Brain microvascular endothelial cell (primary cell): ENCODE measurements around the gene MACROD2.
A peak's percentile ranks its signal among the peaks of the same experiment; 100 is the strongest.

Source experiments
- DNase-seq: peaks from one replicate; pipeline ENCODE4 v3.0.0-alpha.2; 2020
- H3K27ac ChIP-seq: fragments of 250-450 bp; sonication (Bioruptor Pico); 2 replicates; pipeline ENCODE4 v1.5.1; 2020; ENCODE audit warnings: mild to moderate bottlenecking, moderate library complexity
- H3K27me3 ChIP-seq: fragments of 250-450 bp; sonication (Bioruptor Pico); replicated peaks from 2 replicates; pipeline ENCODE4 v1.5.1; 2020; ENCODE audit warnings: mild to moderate bottlenecking
- H3K36me3 ChIP-seq: fragments of 250-450 bp; sonication (Bioruptor Pico); replicated peaks from 2 replicates; pipeline ENCODE4 v1.5.1; 2020; ENCODE audit warnings: mild to moderate bottlenecking
- H3K4me3 ChIP-seq: 2 replicates; pipeline ENCODE4 v1.5.1; 2011; ENCODE audit warnings: low read depth, mild to moderate bottlenecking, control low read depth, low read length, moderate library complexity
- CTCF ChIP-seq: IDR thresholded peaks from 2 replicates; pipeline ENCODE4 v1.5.1; 2011; ENCODE audit warnings: low read depth, mild to moderate bottlenecking, moderate library complexity, low read length, control low read depth, inconsistent platforms; ENCODE audit errors: missing control alignments
- in situ Hi-C: cut with HindIII; loops from 2 replicates; pipeline ENCODE4 v1.10.0; 2017; ENCODE audit warnings: low sequenced_read_pairs, low pct_ligation_motif_present

The MACROD2 gene

GRCh38 chr20:15863735-15864134, 1868.4 kb downstream of the MACROD2 start:
- Histone ChIP-seq H3K36me3 (no peaks in the 10 kb centered on the region), H3K4me3 (no peak overlapping the region), H3K27ac (no peak overlapping the region), H3K27me3 (no peaks in the 10 kb centered on the region)
- DNase-seq: no peak
- no peak for TF ChIP-seq CTCF
- in situ Hi-C loops: no loop called here

- H3K27me3 ChIP-seq: no peaks in the 10 kb centered on the region
- no peaks in the 10 kb centered on the region for H3K36me3 ChIP-seq
- H3K4me3 ChIP-seq: no peak overlapping the region
- TF ChIP-seq CTCF: no peak
- DNase-seq: no peak
- no peak overlapping the region for H3K27ac ChIP-seq
- in situ Hi-C loops: no loop called here
Observed at GRCh38 chr20:15865553-15865952, 1870.2 kb downstream of the MACROD2 start.

GRCh38 chr20:15866916-15867730, 1871.8 kb downstream of the MACROD2 start:
- TF ChIP-seq CTCF: no peak
- Histone ChIP-seq H3K36me3 (no peaks in the 10 kb centered on the region), H3K27ac (no peak overlapping the region), H3K4me3 (no peak overlapping the region), H3K27me3 (no peaks in the 10 kb centered on the region)
- in situ Hi-C loops: no loop called here
- no peak for DNase-seq

GRCh38 chr20:15867899-15868298, 1872.6 kb downstream of the MACROD2 start:
- peak; percentile 49 for TF ChIP-seq CTCF
- H3K27ac ChIP-seq: no peak overlapping the region
- H3K4me3 ChIP-seq: no peak overlapping the region
- in situ Hi-C loops: no loop called here
- no peaks in the 10 kb centered on the region for H3K36me3 ChIP-seq
- no peaks in the 10 kb centered on the region for H3K27me3 ChIP-seq
- no peak for DNase-seq

- Histone ChIP-seq H3K36me3 (no peaks in the 10 kb centered on the region), H3K27me3 (no peaks in the 10 kb centered on the region), H3K27ac (no peak overlapping the region), H3K4me3 (no peak overlapping the region)
- TF ChIP-seq CTCF: no peak
- in situ Hi-C loops: no loop called here
- no peak for DNase-seq
Observed at GRCh38 chr20:15875446-15875845, 1880.1 kb downstream of the MACROD2 start.

GRCh38 chr20:15882553-15882952, 1887.2 kb downstream of the MACROD2 start:
- no peaks in the 10 kb centered on the region for H3K27me3 ChIP-seq
- DNase-seq: peak; percentile 22
- no peak for TF ChIP-seq CTCF
- no peak overlapping the region for H3K27ac ChIP-seq
- no peak overlapping the region for H3K4me3 ChIP-seq
- H3K36me3 ChIP-seq: no peaks in the 10 kb centered on the region
- in situ Hi-C loops: no loop called here
